GM23248 (cell line): ENCODE data around the gene LGI4.

Source experiments
- EZH2 ChIP-seq: fragments of 200-600 bp; sonication (generic); IDR thresholded peaks from 2 replicates; pipeline ENCODE4 v1.6.1; 2018; ENCODE audit warnings: antibody characterized with exemption, mild to moderate bottlenecking; ENCODE audit not compliant: insufficient read depth, poor library complexity, severe bottlenecking
- EZH2phosphoT487 ChIP-seq: fragments of 200-600 bp; sonication (generic); IDR thresholded peaks from 2 replicates; pipeline ENCODE4 v1.6.1; 2018; ENCODE audit warnings: antibody characterized with exemption, moderate library complexity, mild to moderate bottlenecking, low read depth; ENCODE audit not compliant: insufficient read depth

- no peak for TF ChIP-seq EZH2
- no peak for TF ChIP-seq EZH2phosphoT487
These were observed 47.5 kb downstream of the LGI4 start for GRCh38 chr19:35087393-35087792.
